IPS-18c (cell line): ENCODE data around the gene KATNBL1.
"Not testable (repeated sequence)": the region's sequence is repeated elsewhere in the genome, so short reads cannot be mapped to it uniquely, and the experiment has no call there.

ENCODE experiments used
- H3K4me3 ChIP-seq: 2 replicates; pipeline ENCODE4 v1.7.0; 2013; ENCODE audit warnings: low read depth, mild to moderate bottlenecking, low read length, moderate library complexity; ENCODE audit not compliant: insufficient read depth
- H3K9me3 ChIP-seq: one replicate; pipeline ENCODE4 v1.6.1; 2013; ENCODE audit warnings: mild to moderate bottlenecking, low read length, moderate library complexity; ENCODE audit not compliant: control insufficient read depth, insufficient read depth

The KATNBL1 gene

DNA sequence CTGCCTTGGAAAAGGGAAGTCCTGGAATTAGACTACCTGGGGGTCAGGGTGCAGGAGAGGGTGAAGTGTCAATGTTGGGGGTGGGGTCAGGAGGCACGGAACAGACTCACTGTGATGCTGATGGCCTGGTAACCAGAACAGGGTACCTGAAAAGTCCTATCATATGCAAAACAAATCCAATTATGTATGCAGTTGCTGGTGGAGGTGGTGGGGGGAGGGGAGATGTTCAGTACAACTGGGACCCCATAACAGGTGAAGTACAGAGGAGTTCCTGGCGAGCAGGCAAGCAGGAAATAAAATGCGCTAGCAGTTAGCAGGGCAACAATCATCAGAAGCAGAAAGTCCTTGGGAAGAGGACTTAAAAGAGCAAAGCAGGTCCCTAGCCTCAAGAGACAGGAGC, 4.2 kb upstream of the KATNBL1 start:
- Histone ChIP-seq H3K4me3 (no peak overlapping the region; the same call in 1 of the 2 replicates), H3K9me3 (no peaks in the 10 kb centered on the region)

DNA sequence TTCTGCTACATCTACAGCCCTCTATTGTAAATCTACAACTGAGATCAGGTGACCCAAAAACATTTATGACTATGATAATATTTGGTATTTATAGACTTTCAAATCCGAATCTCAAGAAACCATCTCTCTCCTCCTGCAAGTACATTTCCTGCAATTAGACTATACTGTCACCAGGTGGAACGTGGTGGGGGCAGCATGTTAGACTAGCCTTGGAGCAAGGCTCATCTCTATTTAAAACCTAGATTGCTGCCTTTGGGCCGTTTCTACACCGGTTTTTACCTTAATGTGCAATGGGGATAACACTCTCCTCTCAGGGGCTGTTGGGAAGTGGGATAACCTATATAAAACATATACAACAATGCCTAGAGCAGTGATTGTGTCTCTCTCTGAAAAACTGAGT, 3.8 kb upstream of the KATNBL1 start:
- no peaks in the 10 kb centered on the region for H3K9me3 ChIP-seq
- H3K4me3 ChIP-seq: no peak overlapping the region

DNA sequence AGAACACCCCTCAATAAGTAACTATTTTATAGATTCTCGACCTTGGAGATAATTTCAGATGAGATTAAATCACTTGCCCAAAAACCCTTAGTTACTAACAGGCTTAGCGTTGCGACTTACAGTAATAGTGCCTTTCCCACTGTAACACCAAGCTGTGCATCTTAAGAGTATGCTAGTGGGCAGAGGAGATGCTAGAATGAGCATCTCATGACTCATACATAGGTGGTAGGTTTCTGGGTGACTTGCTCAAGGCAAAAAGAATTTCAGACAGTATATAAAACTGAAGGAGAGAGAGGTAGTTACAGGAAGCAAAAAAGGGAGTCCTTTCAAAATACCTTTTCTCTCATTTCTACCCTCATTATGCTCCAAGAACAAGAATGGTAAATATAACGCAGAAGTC, 3.9 kb downstream of the KATNBL1 start:
- no peak overlapping the region for H3K4me3 ChIP-seq
- H3K9me3 ChIP-seq: no peaks in the 10 kb centered on the region

DNA sequence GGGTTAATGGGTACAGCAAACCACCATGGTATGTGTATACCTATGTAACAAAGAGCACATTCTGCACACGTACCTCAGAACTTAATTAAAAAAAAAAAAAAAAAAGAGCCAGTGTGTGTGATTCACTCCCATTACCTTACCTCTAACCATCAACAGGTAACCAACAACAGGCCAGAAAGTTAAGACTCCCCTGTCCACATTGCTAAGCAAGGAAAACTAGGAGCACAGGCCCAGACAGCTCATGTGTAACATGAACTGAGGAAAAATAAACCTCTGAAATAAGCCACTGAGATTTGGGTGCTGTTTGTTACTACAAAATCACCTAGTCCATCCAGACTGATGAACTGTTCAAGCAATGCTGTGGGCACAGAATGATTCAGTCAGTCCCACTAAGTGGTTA, 6.0 kb downstream of the KATNBL1 start:
- no peak overlapping the region for H3K4me3 ChIP-seq
- no peaks in the 10 kb centered on the region for H3K9me3 ChIP-seq

DNA sequence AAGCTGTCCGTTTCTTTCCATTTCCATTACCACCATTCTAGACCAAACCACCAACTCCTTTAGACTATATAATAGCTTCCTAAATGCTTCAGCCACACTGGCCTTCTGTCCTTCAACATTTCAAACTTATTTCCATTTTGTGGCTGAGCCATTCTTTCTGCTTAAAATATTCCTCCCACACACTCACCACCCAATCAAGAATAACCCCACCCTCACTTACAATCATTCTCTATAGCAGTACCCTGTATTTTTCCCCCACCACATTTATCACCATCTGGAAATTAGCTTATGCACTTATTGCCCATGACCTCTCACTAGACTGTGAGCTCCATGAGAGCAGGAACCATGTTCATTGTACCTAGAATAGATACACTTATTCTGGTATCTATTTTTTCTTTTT, 6.6 kb downstream of the KATNBL1 start:
- H3K4me3 ChIP-seq: no peak overlapping the region
- no peaks in the 10 kb centered on the region for H3K9me3 ChIP-seq

DNA sequence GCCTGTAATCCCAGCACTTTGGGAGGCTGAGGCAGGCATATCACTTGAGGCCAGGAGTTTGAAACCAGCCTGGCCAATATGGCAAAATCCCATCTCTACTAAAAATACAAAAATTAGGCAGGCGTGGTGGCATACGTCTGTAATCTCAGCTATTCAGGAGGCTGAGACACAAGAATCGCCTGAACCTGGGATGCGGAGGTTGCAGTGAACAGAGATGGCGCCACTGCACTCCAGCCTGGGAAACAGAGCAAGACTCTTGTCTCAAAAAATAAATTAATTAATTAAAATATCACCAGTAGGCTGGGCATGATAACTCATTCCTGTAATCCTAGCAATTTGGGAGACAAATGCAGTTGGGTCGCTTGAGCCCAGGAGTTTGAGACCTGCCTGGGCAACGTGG, 16.6 kb downstream of the KATNBL1 start:
- H3K4me3 ChIP-seq, H3K9me3 ChIP-seq: not testable (repeated sequence)

DNA sequence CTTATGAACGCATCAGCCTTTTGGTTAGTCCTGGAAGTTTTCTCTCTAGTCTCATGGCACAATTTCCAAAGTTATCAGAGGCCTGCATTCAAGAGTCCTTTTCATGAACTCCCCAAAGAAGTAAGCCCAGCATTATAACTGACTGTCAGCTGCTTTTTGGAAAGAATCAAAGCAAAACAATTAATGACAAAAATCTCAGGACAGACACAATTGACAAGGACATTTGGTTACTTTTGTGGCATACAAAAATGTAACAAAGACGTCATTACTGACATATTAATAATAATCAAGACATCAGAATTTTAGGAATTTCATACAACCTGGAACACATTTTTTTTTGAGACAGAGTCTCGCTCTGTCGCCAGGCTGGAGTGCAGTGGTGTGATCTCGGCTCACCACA, 21.2 kb downstream of the KATNBL1 start:
- H3K4me3 ChIP-seq: no peak overlapping the region
- H3K9me3 ChIP-seq: no peaks in the 10 kb centered on the region

DNA sequence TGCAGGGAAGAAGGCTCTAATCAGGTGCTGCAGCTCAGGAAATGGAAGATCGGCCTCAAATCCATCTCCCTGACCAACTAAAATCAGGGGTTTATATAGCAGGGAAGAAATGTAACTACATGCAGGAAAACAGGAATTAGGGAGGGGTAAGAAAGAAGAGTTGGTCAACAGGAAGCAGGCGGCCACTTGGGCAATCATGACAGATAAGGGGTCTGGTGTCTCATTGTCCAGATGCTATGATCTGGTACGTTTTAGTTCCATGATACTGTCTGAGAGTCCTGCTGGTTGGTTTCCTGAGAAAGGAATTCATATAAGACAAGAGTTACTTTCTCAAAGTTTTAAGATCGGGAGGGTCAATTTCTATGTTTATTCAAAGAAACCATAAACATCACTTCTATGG, 24.2 kb downstream of the KATNBL1 start:
- H3K4me3 ChIP-seq: no peak overlapping the region
- no peaks in the 10 kb centered on the region for H3K9me3 ChIP-seq

DNA sequence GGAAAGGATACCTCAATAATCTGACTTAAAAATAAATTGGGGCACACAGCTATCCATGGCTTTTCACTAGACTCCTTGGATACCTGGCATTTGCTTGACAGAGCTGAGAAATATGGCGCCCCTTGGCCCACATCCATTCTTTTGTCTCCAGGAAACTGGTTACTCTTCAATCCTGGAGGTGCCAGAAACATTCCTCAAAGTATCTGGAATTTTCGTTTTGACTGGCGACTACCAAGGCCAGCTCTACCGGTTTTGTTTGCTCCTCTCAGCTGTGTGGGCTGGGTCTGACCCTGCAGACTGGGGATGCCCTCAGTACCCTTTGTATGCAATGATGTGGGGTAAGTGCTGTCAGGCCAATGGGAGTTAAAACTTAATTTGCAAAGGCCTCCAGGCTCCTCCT, 27.0 kb downstream of the KATNBL1 start:
- H3K9me3 ChIP-seq: no peaks in the 10 kb centered on the region

DNA sequence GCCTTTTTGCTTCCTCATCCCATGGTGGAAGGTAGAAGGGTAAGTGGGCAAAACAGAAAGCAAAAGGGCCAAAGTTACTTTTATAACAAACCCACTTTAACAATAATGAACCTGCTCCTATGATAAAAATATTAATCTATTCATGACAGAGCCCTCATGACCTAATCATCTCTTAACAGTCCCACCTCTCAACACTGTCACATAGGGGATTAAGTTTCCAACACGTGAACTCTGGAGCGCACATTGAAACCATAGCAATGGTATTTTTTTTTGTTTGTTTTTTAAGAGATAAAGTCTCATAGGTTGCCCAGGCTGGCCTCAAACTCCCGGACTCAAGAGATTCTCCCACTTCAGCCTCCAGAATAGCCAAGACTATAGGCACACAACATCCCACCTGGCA, 30.7 kb downstream of the KATNBL1 start:
- no peak overlapping the region for H3K4me3 ChIP-seq
- no peaks in the 10 kb centered on the region for H3K9me3 ChIP-seq

More for the DNA sequence above, 27.0 kb downstream of the KATNBL1 start:
- H3K4me3 ChIP-seq: no peak overlapping the region

DNA sequence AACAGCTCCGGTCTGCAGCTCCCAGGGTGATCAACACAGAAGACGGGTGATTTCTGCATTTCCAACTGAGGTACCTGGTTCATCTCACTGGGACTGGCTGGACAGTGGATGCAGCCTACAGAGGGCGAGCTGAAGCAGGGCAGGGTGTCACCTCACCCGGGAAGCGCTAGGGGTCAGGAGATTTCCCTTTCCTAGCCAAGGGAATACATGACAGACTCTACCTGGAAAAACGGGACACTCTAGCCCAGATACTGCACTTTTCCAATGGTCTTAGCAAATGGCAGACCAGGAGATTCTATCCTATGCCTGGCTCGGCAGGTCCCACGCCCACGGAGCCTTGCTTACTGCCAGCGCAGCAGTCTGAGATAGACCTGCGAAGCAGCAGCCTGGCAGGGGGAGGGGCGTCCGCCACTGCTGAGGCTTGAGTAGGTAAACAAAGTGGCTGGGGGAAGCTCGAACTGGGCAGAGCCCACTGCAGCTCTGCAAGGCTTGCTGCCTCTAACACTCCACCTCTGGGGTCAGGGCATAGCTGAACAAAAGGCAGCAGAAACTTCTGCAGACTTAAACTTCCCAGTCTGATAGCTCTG, 43.8 kb downstream of the KATNBL1 start:
- 0 out of 2 replicates have a peak overlapping the region, but pooled peaks have one; percentile 20 for H3K4me3 ChIP-seq
- not testable (repeated sequence) for H3K9me3 ChIP-seq

DNA sequence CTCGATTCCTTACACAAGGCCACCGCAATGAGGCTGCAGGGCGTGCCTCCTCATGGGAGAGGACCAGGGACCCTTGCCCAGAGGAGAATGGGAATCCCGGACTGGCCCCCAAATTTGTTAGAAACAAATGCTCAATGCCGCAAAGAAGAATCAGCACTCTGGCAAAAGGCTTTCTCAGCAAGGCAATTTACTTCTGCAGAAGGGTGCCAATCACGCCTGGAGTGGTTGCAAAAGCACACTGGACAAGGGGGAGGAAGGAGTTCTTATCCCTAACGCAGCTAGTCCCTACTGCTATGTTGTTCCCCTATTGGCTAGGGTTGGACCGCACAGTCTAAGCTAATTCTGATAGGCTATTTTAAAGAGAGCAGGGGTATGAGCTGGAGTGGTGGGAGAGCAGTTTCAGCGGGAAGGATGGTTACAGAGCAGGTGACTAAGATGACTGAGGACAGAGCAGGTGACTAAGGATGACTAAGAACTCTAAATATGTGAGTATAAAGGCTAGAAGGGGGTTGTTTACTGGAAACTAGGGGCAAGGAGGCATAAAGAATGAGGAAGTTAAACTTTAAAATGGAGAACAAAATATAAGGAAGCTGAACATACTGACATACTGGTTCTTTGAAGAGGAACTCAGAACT, 48.5 kb downstream of the KATNBL1 start:
- Histone ChIP-seq H3K9me3 (peaks cover 9% of the 10 kb centered on the region), H3K4me3 (no peak overlapping the region)

DNA sequence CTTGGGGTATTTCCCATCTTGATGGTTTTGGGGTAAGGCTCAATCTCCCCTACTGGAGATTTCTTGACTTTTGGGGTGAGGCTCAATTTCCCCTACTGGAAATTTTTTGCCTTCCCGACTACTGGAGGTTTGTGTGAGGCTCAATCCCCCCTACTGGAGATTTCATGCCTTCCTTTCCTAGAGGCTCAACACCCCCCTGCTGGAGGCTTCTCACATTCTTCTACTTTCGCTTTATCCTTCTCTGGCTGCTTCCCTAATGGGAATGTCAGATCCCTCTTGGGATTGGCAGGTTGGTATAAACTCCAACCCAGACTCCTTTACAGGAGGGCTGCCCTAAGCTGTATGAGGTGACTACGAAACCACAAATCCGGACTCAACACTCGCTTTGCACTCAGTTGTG, 49.2 kb downstream of the KATNBL1 start:
- Histone ChIP-seq H3K4me3 (no peak overlapping the region), H3K9me3 (peaks cover 9% of the 10 kb centered on the region)

DNA sequence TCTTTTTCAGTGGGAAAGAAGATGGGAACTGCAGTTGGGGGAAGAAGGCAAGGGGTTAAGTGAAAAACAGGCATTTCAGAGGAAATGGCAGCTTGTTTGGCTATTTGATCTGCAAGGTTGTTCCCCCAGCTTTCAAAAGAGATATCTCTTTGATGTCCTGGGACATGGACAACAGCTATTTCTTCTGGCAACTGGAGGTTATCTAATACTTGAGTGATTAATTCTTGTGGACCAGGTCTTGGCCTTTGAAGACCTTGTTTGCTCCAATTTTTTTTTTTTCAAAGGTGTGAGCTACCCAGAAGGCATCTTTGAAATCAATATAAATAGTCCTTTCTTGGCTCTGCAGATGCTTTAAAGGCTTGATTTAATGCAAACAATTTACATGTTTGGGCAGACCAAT, 51.5 kb downstream of the KATNBL1 start:
- no peak overlapping the region for H3K4me3 ChIP-seq
- H3K9me3 ChIP-seq: peaks cover 14% of the 10 kb centered on the region

DNA sequence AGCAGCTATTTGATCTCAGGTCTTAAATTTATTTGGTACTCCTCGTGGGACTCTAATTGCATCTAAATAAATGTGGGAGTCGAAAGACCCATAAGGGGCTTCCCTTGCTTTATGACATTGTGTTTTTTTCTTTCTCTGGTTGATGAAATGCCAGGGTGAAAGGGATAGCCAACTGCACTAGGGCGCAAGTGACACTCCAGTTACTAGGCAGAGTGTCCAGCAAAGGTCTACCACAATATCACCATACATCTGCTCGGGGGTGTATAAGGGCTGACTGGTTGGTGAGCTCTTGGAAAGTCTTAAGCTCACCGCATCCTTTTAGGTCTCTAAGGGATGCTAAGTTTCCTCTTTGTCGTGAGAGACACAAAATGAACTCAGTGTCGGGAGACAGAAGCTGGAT, 54.0 kb downstream of the KATNBL1 start:
- no peak overlapping the region for H3K4me3 ChIP-seq

DNA sequence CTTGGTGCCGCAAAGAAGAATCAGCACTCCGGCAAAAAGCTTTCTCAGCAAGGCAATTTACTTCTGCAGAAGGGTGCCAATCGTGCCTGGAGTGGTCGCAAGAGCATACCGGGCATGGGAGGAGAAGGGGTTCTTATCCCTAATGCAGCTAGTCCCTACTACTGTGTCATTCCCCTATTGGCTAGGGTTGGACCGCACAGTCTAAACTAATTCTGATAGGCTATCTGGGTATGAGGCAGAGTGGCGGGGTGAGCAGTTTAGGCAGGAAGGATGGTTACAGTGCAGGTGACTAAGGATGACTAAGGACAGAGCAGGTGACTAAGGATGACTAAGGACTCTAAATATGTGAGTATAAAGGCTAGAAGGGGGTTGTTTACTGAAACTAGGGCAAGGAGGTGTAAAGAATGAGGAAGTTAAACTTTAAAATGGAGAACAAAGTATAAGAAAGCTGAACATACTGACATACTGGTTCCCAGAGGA, 55.1 kb downstream of the KATNBL1 start:
- peaks cover 5% of the 10 kb centered on the region for H3K9me3 ChIP-seq
- no peak overlapping the region for H3K4me3 ChIP-seq

More for the DNA sequence above, 54.0 kb downstream of the KATNBL1 start:
- peaks cover 5% of the 10 kb centered on the region for H3K9me3 ChIP-seq

DNA sequence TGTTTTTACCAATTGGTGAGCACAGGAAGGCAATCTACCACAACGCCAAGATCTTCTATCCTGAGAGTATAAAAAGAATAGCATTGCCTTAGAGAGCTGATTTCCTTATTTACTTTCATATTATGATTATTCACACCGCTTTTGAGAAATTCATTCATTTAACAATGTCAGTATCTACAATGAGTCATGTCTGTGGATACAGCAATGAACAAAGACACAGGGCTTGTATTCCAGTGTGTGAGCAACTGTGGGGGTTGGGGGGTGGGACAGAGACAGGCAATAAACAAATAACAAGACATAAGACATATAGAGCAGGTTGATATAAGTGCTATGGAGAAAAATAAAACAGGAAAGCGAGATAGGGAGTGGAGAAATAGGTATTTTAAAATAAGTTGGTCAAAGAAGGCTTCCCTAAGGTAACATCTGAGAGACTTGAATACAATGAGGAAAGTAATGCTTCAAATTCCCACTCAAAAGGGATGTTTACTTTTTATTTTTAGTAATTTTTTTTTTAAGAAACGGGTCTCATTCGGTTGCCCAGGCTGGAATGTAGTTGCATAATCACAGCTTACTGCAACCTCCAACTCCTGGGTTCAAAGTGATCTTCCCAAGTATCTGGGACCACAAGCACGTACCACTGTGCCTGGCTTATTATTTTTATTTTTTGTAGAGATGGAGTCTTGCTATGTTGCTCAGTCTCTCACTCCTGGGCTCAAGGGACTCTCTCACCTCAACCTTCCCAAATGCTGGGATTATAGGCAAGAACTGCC, 62.3 kb downstream of the KATNBL1 start:
- Histone ChIP-seq H3K9me3 (no peaks in the 10 kb centered on the region), H3K4me3 (no peak overlapping the region)

DNA sequence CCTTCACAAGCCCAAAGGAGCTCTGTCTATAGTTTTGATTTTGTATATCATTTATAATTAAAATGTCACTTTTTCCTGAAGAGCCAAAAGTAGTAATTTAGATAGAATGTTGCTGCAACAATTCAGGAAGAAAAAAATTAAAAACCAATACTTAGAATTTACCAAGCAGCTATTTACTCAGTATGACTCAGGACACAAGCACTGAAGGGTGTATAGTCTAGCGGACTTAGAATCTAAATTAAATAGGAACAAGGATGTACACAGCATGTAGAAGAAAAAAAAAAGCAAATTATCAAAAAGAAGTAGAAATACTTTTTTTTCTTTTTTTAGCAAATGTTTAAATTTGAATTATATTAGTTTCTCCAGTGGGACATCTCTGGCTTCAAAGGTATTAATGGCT, 76.4 kb downstream of the KATNBL1 start:
- Histone ChIP-seq H3K9me3 (no peaks in the 10 kb centered on the region), H3K4me3 (no peak overlapping the region)
